Esophagus squamous epithelium (tissue), 5 donors: ENCODE measurements around the gene GRID2. TPM values are rescaled to one million over a fixed set of nuclear protein-coding genes. Genes with fewer than 3 reads are reported as not detected.
A peak's percentile ranks its signal among the peaks of the same experiment; 100 is the strongest.

Source experiments
- DNase-seq: peaks from one replicate; lab custom pipeline; 2025; lab: John Stamatoyannopoulos, UW
- H3K27ac ChIP-seq, 4 donors: fragments of 200-600 bp; sonication (generic); one replicate each; pipeline ENCODE4 v1.5.1; 2016 to 2019; ENCODE audit warnings: mild to moderate bottlenecking in 1 of 4
- H3K27me3 ChIP-seq, 4 donors: fragments of 200-600 bp; sonication (generic); 1 replicate in 3 of 4; 2 replicates in 1 of 4; pipeline versions ENCODE4 v1.5.1 to v1.6.0; 2017 to 2021; ENCODE audit warnings: antibody characterized with exemption in 1 of 4
- H3K36me3 ChIP-seq, 3 donors: fragments of 200-600 bp; sonication (generic); one replicate each; pipeline ENCODE4 v1.5.1; 2016 to 2019
- H3K4me1 ChIP-seq, 3 donors: fragments of 200-600 bp; sonication (generic); one replicate each; pipeline ENCODE4 v1.5.1; 2017 to 2019
- H3K4me3 ChIP-seq, 4 donors: fragments of 200-600 bp; sonication (generic); 1 replicate in 3 of 4; 2 replicates in 1 of 4; pipeline ENCODE4 v1.5.1; 2016 to 2019; ENCODE audit warnings: mild to moderate bottlenecking in 2 of 4, moderate library complexity in 1 of 4
- H3K9me3 ChIP-seq, 3 donors: fragments of 200-600 bp; sonication (generic); one replicate each; pipeline ENCODE4 v1.5.1; 2016 to 2019
- CTCF ChIP-seq, 6 experiments: fragments of 450-650 bp in 4 of 6; fragments of 200-600 bp in 2 of 6; sonication (generic) in 2 of 6; IDR thresholded peaks; one replicate each; pipeline ENCODE4 v1.5.1; 2016 to 2019; ENCODE audit warnings: antibody characterized with exemption in 6 of 6, mild to moderate bottlenecking in 4 of 6, moderate library complexity in 4 of 6
- POLR2A ChIP-seq, 4 donors: fragments of 450-650 bp; IDR thresholded peaks; one replicate each; pipeline ENCODE4 v1.6.1; 2017; ENCODE audit warnings: antibody characterized with exemption in 4 of 4, mild to moderate bottlenecking in 4 of 4, moderate library complexity in 3 of 4
- WGBS, 2 donors: methylation state at CpG; one replicate each; pipeline ENCODE4 v1.1.5; 2018; 5-methylcytosine and 5-hydroxymethylcytosine counted together
- intact Hi-C: fragments of 100-400 bp; cut with DNase I; formaldehyde crosslinking; loops from one replicate; pipeline ENCODE4 v1.15.0; 2022
- total RNA-seq, 4 donors: library from RNA; depleted of rRNA; stranded (reverse); fragments of >200 nt; gene quantifications; one replicate each; pipeline ENCODE4 v1.1.0, GENCODE V29; 2016
- donor health status: DM: yes; HTN: yes; CAD: no.

The GRID2 gene
- total RNA-seq, 4 donors from 2014 or later = not detected

GRCh38 chr4:93791570-93792195 is 1487.9 kb downstream of the GRID2 start:
- TF ChIP-seq POLR2A (IDR thresholded peaks at IDR 0.05) = no peak
- TF ChIP-seq CTCF (IDR thresholded peaks at IDR 0.05) = peak in 5 of 6 experiments; percentile 54 to 76 (median 71)
- intact Hi-C loops = no loop called here
- Histone ChIP-seq H3K27me3 (no peaks in the 10 kb centered on the region), H3K36me3 (no peaks in the 10 kb centered on the region), H3K9me3 (no peaks in the 10 kb centered on the region), H3K4me3 (no peak overlapping the region), H3K4me1 (no peaks in the 10 kb centered on the region), H3K27ac (no peak overlapping the region)
- DNase-seq = no peak
- 0% methylated on average over 3 of the region's 3 CpGs for WGBS, 2 donors

- TF ChIP-seq CTCF (IDR thresholded peaks at IDR 0.05) (no peak), POLR2A (IDR thresholded peaks at IDR 0.05) (no peak)
- no peaks in the 10 kb centered on the region for H3K27me3 ChIP-seq
- H3K27ac ChIP-seq = no peak overlapping the region
- no peaks in the 10 kb centered on the region for H3K4me1 ChIP-seq
- H3K9me3 ChIP-seq = no peaks in the 10 kb centered on the region
- intact Hi-C loops = no loop called here
- no peaks in the 10 kb centered on the region for H3K36me3 ChIP-seq
- no peak overlapping the region for H3K4me3 ChIP-seq
- 71% methylated on average over 3 to 4 of the region's 4 CpGs for WGBS, 2 donors
- DNase-seq = no peak
Measured at GRCh38 chr4:93802045-93802444, 1498.3 kb downstream of the GRID2 start.

GRCh38 chr4:93809773-93810172 is 1506.0 kb downstream of the GRID2 start:
- Histone ChIP-seq H3K4me3 (no peak overlapping the region), H3K36me3 (no peaks in the 10 kb centered on the region), H3K4me1 (peaks cover 0 to 12% (median 0%) of the 10 kb centered on the region in 3 donors), H3K27me3 (no peaks in the 10 kb centered on the region), H3K9me3 (no peaks in the 10 kb centered on the region), H3K27ac (no peak overlapping the region)
- intact Hi-C loops = no loop called here
- TF ChIP-seq CTCF (IDR thresholded peaks at IDR 0.05) (no peak), POLR2A (IDR thresholded peaks at IDR 0.05) (no peak)
- DNase-seq = no peak
- 38 to 59% methylated on average over 4 of the region's 4 CpGs for WGBS, 2 donors

- Histone ChIP-seq H3K27ac (no peak overlapping the region), H3K4me1 (peaks cover 0 to 12% (median 0%) of the 10 kb centered on the region in 3 donors), H3K36me3 (no peaks in the 10 kb centered on the region), H3K27me3 (no peaks in the 10 kb centered on the region), H3K9me3 (no peaks in the 10 kb centered on the region), H3K4me3 (no peak overlapping the region)
- intact Hi-C loops = no loop called here
- DNase-seq = no peak
- TF ChIP-seq POLR2A (IDR thresholded peaks at IDR 0.05) (no peak), CTCF (IDR thresholded peaks at IDR 0.05) (no peak)
- 29 to 31% methylated on average over 4 to 5 of the region's 5 CpGs for WGBS, 2 donors
Measured at GRCh38 chr4:93810340-93810992, 1506.7 kb downstream of the GRID2 start.

GRCh38 chr4:93813092-93813491 is 1509.3 kb downstream of the GRID2 start:
- no peak for TF ChIP-seq POLR2A (IDR thresholded peaks at IDR 0.05)
- no peak for TF ChIP-seq CTCF (IDR thresholded peaks at IDR 0.05)
- Histone ChIP-seq H3K4me1 (peaks cover 0 to 12% (median 0%) of the 10 kb centered on the region in 3 donors), H3K27ac (no peak overlapping the region), H3K27me3 (no peaks in the 10 kb centered on the region), H3K4me3 (no peak overlapping the region), H3K9me3 (no peaks in the 10 kb centered on the region), H3K36me3 (no peaks in the 10 kb centered on the region)
- 72 to 78% methylated on average over 2 of the region's 2 CpGs for WGBS, 2 donors
- DNase-seq = no peak
- intact Hi-C loops = no loop called here
